Activated T-helper 9 cell treated with anti-CD3 and anti-CD28 coated beads, Interleukin-2, amount 50 U/mL, for 16 hours (primary cell): ENCODE data around the gene SAMHD1.

Experiments used
- DNase-seq: peaks from one replicate; pipeline ENCODE4 v3.0.0-alpha.2; 2020; ENCODE audit warnings: low read depth

Gene SAMHD1

DNA sequence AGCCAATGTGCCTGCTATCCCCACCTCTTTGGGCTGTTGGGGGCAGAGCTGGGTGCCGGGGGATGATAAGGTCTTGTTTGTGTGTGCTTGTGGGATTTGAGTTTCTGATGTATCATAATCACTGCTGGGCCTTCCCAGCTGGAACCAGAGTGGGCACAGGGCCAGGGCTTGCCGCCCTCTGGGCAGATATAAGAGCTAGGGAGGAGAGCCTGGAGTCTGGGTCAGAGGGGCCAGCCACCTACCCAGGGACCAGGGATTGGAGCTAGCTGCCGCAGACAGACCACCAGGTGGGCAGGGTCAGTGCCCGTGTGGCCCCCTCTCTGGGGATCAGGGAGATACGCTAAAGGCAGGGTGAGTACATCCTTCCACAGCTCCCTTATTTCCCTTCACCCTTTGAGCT lies 78.7 kb downstream of the SAMHD1 start:
- no peak for DNase-seq

DNA sequence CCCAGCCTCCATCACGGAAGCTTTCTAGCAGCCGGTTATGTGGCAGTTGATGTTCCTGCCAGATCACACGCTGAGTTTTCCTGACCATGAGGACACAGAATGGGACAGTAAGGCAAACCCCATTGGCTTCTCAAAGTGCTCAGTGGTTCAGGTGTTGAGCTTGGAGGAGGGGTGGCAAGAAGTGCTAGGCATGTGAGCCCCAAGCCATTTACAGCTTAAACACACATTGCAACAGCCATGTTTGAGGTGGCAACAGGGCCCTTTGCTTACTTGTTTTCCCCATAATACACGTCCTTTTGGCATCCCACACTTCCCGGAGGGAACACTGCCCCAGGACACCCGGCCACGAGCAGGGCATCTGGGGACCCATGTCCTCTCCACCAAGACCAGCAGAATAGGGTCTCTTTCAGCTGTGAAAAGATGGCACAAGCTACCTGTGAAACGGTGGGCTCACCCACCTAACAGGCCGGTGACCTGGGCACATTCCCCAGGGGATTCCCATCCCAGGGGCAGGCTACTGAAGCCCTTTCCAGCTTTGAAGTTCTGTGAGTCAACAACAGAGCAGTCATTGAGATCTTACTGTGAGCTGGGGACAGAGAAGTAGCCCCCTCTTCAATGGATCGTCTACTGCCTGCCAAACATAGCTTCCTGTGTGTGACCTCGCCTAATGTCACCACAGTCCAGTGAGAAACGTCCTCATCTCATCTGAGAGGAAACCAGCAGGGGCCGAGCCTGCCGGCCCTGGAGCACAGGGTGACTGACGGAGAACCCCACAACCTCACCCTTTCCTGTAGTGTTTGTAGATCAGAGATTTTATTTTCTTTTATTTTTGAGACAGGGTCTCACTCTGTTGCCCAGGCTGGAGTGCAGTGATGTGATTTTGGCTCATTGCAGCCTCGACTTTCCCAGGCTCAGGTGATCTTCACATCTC lies 79.6 kb downstream of the SAMHD1 start:
- DNase-seq, result no peak

DNA sequence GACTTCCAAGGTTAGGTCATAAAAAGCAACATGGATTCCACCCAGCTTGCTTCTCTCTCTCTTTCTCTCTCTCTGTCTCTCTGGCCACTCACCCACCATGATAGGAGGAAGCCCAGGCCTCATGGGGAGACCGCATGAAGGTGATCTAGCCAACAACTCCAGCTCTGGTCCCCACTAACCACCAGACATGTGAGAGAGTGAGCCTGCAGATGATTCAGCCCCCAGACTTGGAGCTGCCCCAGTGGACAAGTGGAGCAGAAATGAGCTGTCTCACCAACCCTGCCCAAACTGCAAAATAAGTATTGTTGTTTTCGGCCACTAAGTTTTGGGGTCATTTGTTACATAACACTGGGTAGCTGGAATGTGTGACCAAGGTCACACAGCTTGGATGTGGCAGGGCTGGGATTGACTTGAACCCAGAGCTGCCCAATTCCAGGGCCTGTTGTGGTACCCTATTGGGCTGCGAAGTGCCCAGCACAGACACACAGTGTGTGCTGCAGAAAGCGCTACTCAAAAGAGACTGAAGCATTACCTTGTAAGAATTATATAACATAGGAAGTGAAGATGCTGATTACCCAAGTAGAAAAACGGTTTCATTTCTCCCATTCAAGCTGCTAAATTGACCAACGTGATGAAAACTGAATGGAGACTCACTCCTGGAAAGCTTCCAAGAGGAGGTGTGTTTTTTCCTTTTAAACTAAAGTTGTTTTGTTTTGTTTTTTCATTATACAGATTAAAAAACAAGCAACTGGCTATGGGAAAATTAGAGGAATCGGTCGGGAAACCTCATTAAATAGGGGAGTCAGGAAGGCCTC lies 84.6 kb downstream of the SAMHD1 start:
- DNase-seq, result no peak

DNA sequence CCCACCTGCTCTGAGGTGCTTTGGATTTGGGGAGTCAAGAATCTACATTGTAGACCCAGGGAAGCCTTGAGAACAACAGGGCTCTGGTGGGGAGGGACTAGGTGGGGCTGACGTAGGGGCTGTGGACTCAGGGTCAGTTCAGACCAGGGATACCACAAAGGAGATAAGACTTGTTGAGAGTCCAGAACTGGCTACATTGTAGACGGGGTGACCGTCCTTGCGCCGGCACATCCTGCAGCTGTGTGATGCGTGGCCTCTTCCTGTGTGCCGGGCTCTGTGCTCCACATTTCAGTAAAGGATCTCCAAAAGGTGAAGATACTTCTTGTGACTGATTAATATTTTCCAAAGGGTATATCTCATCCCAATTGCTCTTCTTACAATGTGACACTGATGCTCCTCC lies 85.3 kb downstream of the SAMHD1 start:
- DNase-seq, result no peak

DNA sequence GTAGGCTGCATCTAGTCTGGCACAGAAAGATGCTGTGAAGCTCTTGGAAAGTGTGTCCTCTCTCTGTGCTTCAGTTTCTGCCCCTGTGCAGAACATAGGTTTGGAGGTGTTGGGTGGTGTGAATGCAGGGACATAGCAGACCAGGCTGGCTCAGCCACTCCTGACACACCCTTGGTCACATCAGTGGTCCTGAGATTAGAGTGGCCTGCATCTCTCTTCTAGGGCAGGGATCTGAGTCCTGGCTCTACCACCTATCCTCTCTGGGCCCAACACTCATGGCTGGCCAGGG lies 85.7 kb downstream of the SAMHD1 start:
- DNase-seq, result no peak

DNA sequence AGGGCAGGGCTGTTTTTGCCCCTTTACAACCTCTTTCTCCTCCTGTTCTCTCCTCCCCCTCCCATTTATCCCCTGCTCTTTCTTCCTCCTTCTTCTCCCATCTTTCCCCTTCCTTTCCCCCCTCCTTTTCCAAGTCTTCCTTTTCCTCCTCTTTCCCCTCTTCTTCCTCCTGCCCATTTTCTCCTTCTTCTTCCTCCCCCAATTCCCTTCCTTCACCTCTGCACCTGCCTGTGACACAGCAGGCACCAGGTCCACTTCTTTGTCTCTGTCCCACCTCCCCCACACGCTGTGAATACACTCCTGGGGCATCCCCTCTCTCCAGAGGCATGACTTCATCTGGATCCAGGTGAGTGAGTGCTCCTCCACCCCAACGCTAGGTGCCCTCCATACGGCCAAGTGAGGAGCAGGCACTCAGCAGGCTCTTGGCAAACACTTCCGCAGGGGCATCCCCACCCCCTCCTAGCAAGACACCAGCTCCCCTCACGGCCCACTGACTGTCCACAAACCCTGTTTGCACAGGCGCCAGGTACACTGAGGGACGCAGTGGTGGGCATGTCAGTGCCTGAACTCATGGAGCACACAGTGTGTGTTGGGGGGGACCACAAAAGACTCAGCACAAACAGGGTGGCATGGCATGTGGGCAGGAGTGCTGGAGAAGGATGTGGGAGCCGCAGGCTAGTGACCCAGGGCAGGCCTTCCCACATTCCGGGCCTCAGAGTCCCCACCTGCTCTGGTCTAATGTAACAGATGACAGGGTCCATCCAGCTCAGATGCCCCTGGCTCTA lies 86.2 kb downstream of the SAMHD1 start:
- DNase-seq, result no peak

DNA sequence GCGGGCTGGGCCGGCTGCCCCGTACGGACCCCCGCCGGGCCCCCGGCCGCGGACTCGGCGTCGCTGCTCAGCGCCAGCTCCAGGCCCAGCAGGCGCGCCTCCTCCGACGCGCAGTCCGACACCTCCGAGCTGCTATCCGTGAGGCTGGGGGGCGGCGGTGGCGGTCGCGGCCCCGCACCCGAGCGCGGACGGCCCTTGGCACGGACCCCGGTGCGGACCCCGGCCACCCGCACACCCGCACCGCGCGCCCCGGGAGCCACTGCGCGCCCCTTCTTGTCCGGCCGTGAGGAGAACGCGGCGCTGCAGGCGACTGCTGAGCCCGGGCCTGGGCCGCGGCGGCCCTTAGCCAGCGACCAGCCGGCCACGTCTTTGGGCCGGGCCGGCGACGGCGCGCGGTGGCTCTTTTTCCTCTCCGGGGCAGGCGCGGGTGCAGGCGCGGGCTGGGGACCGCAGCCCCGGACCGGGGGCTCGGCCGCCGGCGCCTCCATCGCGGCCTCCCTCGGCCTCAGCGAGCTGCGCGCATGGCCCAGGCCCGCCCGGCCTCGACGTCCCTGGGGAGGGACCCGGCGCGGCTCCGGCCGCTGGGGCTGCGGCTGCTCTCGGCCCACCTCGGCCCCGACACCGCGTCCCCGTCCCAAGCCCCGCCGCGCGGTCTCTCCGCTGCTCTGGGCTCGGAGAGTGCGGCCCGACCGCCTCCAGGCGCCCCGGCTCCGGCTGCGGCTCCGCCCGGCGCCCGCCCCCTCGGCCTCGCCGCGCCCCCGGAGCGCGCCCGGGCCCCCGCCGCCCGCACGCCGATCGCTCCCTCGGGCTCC lies 88.4 kb downstream of the SAMHD1 start:
- DNase-seq, result no peak

DNA sequence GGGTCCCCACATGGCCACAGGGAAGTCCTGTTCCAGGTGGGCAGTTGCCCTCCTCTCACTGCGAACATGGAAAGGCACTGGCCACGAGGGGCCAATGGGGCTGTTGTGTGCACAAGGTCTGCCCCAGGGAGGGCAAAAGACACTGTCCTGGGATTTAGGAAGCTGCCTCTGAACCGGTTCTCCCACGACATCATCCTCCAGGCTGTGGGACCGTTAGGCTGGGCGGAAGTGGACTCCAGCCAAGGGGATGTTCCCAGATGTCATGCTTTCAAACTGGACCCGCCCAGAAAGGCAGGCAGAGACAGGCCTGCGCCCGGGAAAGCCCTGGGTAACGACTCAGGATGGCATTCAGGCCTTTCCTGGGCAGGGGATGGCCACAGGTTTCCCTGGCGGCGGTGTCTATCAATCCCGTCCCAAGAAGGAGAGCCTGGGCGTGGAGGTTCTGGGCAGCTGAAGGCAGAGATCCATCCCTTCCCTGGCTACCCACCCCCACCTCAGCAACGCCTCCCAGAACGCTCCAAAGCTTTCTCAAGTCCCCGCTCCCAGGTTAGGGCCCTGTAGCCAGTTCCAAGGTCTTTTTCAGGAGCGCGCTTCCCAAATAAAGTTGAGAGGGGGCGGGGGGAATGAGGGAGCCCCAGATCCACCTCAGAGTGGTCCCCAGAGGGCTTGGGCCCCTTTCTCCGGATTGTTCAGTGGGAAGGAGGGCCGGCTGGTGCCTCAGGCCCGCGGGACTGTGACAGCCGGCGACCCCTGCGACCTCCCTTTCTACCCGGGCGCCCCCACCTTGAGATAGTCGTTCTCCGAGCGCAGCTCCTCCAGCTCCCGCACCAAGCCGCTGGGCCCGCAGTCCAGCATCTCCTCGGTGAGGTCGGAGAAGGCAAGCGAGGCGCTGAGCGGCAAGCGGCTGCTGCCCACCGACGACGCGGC lies 89.4 kb downstream of the SAMHD1 start:
- no peak for DNase-seq

DNA sequence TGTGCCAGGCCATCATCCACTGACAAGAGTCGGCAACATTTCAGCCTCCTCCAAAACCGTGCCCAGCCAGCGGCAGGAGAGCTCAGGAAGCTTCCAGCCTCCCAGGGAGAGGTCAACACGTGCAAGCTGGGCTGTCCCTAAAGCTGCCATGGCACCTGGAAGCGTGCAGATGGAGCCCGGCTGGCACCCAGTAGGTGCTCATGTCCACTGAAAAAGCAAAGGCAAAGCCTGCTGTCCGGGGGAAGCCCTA lies 90.0 kb downstream of the SAMHD1 start:
- no peak for DNase-seq

DNA sequence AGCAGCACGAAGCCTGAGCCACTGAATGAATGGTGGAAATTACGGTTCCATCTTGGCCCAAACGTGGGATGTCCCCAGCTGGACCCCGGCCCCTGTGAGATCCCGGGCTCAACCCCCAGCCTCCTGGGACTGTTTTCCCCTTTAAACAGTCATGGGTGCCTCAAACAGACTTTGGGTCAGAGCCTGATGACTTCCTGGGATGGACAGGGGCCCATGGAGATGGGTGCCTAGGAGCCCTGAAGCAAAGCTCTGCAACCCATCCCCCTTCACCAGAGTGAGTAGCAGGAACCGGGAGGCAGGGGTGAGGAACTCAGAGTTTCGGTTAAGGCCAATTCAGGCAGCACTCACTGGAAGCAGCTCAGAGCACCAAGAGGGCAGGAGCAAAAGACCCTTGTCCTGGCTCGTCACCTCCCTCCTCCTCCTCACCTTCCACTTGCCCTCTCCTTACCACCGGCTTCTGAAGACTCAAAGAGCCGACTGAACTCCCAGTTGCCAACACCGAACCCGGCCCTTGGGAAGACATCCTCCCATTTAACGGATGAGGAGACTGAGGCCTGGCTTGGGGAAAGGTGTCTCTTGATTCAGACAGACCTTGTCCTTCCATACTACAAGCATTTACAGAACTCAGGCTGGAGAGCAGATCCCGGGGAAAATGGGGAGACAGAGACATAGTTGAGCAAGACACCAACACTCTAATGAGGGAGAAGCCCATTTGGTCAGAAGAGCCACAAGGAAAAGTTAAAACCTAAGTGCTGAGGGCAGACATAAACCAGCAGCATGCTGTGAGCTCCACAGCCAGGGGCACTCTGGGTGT lies 90.5 kb downstream of the SAMHD1 start:
- DNase-seq, result no peak

DNA sequence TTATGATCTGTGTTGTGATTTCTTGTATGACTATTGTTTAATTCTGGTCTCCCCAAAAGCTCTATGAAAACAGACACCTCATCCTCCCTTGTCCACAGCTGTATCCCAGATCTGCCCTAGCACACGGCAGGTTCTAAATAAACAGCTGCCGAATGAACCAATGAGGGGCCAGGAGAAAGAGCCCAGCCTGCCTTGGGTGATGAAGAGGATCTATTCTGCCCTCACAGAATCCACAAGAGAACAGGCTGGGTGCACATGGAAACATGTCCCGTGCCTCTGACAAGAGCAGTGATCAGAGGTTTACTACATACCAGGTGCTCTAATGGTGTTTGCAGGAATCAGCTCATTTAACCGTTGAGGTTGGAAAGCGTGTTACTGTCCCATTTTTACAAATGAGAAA lies 91.2 kb downstream of the SAMHD1 start:
- DNase-seq, result no peak

DNA sequence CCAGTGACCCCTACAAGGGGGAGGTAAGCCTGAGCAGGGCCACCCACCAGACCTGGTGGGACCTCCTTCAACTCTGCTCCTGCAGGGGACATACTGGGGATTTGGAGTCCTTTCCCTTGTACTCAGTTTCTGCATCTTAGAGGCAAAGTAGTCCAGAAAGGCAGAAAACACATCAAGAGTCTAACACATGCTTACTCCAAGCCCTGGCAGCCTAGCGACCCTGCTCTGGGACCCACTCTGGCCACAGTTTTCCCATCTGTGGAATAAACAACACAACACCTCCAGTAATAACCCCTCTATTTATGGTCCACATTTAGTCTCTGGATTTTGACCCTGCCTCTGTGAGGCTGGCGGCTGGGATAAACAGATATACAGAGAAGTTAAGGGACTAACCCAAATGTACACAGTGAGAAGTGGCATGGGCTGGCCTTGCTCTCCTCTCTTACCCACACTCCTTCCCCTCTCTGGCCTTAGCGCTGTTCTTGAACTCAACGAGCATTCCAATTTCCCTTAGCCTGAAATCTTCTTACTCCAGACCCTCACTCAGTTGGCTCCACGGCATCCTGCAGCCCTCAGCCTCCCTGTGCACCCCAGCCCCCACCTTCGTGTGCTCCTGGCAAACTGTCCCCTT lies 91.7 kb downstream of the SAMHD1 start:
- DNase-seq, result no peak

DNA sequence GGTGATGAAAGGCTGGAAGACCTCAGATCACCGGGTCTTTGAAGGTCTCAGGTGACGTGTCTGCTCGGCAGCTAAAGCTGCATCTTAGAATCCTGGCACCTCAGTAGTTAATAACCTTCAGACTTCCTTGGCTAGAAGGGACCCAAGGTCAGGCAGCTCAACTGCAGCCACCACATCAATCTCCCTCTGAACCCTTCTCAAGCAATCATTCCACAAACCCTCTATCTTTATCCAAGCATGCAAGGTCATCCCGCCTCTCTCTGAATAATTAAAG lies 92.3 kb downstream of the SAMHD1 start:
- no peak for DNase-seq

DNA sequence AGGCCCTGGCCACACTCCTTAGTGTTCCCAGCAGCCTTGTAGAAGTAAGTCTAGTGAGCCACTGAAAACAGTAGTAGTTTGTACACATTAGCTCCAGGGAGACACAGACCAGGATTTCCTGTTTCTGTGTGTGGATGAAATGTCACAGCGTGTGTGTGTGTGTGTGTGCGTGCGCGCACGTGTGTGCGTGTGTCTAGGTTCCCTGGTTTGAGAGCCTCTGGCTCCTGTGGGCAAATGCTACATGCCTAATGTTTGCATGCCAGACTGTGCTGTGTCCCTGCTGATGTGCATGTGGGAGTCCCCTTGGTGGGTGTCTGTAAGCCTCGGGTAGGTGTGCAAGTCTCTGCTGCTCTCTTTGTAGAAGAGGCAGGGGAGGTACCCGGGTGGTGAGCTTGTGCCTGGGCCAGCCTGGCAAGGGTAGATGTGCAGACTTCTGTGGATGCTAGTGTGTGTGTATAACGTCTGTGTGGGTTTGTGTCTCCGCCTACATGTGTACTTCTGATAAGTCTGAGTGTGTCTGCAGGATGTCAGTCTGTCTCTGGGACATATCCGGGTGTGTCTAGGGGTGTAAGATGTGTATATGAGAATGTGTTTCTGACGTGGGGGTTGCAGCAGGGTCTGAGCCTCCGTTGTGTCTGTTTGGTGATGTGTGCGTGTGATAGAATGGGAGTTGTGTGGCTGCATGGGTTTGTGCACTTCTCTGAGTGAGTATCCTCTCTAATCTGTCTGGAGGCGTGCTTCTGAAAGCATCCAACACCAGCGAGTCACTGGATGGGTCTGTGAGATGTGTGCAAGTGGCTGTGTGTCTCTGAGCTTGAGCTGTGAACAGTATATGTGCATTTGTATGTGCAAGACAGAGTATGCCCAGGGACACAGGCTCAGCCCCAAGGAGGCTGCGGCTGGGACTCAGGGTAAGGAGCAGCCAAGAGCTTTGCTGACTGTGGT lies 94.5 kb downstream of the SAMHD1 start:
- DNase-seq, result no peak

DNA sequence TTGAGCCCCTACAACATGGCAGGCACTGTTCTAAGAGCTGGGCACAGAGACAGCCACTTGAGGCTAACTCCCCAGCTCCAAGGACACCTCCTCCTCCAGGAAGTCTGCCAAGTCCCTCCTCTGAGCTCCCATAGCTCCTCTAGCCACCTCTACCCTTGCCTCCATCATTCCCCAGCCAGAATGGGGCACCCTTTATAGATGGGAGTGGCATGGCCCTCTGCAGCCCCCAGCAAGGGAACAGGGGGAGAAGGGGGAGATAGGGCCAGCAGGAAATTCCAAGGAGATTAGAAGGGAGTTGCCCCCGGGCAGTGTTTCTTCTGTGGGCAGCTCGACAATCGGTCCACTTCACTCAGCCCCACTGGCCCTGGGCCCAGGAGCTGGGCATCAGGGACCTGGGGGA lies 95.3 kb downstream of the SAMHD1 start:
- DNase-seq, result no peak

DNA sequence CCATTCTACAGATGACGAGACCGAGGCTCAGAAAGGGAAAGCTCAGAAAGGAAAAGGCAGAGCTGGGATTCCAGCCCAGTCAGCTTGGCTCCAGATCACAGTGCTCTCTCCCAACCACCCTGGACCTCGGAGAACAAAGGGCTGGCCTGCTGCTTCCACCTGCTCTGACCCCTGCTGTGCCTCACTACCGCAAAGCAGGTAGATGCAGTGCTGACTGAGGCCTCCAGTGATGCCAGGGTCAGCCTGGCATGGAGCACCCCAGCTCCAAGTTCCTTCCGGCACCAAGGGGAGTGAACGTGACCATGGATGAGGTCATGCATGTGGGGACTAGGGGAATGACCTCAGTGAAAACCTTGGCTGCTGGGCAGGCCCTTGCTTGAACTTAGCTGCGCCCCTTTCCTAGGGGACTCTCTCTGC lies 96.3 kb downstream of the SAMHD1 start:
- DNase-seq, result no peak

DNA sequence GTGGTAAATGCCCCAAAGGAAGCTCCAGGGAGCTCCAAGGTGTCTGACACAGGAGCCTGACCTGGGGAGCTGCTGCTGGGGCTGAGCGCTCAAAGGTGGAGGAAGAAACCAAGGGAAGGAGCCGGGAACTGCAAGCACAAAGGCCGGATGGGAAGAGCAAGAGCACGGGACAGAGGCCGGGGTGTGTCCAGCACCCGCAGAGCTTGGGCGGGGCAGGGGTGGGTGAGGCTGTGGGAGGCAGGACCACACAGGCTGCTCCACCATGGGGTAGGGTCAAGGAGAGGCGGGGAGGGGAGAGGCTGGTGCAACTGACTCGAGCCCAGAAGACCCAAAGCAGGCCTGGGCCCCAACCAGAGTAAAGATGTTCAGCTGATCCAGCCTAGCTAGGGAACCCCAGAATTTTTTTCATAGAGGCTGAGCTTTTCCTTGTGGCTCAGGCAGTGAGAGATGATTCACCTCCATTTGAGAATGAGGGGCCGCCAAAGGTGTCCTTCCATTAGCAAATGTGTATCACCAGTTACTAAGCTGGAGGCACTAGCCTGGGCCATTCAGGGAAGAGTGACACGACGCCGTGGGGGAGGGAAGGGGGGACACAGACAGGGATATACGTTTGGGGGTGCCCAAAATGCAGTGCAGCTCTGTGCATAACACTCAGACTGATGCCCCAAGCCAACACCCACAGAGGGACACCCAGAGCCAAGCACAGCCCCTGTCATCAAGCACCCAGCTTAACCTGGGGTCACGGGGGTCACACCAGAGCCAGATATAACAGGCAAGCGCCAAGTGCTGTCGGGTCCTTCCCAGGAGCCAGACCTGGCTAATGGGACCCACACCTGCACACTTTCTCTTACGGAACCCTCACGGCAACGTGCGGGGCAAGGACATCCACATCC lies 96.9 kb downstream of the SAMHD1 start:
- no peak for DNase-seq

DNA sequence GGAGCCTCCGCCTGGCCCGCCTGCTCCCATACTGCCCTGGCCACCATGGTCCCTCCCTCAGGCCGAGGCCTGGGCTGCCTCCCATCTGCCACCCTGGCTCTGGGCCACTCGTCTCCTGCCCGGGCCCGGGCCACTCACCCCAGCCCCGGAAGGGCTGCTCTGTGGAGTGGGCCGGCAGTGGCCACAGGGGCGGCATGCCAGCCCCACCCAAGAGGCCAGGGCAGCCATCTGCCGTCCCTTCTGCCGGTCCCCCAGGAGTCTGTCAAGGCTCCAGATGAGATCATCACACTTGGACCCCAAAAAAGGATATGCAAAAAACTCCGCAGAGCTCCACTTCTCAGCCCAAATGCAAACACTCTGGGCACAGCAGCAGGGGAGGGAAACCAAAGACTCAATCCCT lies 99.3 kb downstream of the SAMHD1 start:
- no peak for DNase-seq
